VCaP (cell line): Measurements from ENCODE around the gene CD63.
A peak's percentile ranks its signal among the peaks of the same experiment; 100 is the strongest.

Source experiments
- H3K27ac ChIP-seq: fragments of 450-650 bp; 2 replicates; pipeline ENCODE4 v1.5.1; 2017
- CTCF ChIP-seq: fragments of 450-650 bp; conservative IDR thresholded peaks from 2 replicates; pipeline ENCODE4 v1.5.1; 2017; ENCODE audit warnings: mild to moderate bottlenecking, moderate library complexity

Gene CD63

GRCh38 chr12:55686366-55687010, 42.3 kb downstream of the CD63 start:
- H3K27ac ChIP-seq, result no peak overlapping the region
- no peak for TF ChIP-seq CTCF

- TF ChIP-seq CTCF, result no peak
- no peak overlapping the region for H3K27ac ChIP-seq
These were observed 43.1 kb downstream of the CD63 start for GRCh38 chr12:55685671-55686070.

GRCh38 chr12:55684761-55685370, 43.9 kb downstream of the CD63 start:
- no peak overlapping the region for H3K27ac ChIP-seq
- TF ChIP-seq CTCF, result no peak

- no peak for TF ChIP-seq CTCF
- H3K27ac ChIP-seq, result no peak overlapping the region
These were observed 45.1 kb downstream of the CD63 start for GRCh38 chr12:55683676-55684075.

- H3K27ac ChIP-seq, result no peak overlapping the region
- TF ChIP-seq CTCF, result no peak
These were observed 46.6 kb downstream of the CD63 start for GRCh38 chr12:55682087-55682796.

GRCh38 chr12:55681142-55682077, 47.4 kb downstream of the CD63 start:
- no peak overlapping the region for H3K27ac ChIP-seq
- TF ChIP-seq CTCF, result peak; percentile 60

- TF ChIP-seq CTCF, result no peak
- H3K27ac ChIP-seq, result no peak overlapping the region
These were observed 49.1 kb downstream of the CD63 start for GRCh38 chr12:55679691-55680090.
